NCI-H526 (cell line): ENCODE measurements around the gene CDKL4.
"Not testable (repeated sequence)": the region's sequence is repeated elsewhere in the genome, so short reads cannot be mapped to it uniquely, and the experiment has no call there.

Source experiments
- DNase-seq, 2 experiments: peaks; one replicate each; lab custom pipeline; 2025; lab: John Stamatoyannopoulos, UW

Gene CDKL4

DNA sequence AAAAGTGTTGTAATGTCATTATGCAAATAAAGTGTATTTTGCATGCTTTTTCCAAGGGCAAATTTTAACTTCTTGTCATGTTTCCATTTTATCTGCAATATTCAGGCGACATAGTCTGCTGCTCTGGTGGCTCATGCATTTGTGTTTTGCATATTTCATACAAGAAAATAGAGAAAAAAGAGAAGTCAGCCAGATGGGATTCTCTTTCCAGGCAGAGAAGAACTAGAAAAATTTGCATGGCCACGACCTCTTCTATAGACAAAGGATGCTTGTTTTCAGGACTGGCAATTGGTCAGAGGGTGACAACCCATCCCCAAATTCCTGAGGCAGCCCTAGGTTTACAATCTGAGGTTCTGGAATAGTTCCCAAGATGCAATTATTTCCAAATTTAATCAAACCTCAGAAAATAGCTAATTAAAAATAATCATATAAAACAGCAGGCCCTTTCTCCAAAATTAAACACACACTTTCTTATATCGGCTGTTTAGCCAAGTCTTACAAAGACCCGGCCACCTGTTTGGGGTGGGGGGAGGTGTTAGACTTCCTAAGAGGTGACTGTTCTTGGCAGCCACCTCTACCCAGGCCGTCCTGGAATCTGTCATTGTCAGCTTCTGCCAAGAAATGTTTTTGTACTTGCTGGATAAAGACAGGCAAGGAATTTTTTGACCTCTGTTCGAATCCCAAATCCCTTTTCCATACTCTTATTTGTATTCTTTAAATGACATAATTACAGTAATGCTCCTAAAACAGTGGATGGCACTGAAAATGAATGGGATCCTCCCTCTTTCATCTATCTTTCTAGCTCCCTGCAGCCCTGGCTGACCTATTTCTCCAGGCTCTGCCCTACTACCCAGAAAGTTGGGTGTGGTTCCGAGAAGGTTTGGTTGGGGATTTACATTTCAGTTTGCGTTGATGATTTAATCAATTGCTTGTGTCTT lies 102.2 kb downstream of the CDKL4 start:
- DNase-seq = peak; percentile 94 to 95

GRCh38 chr2:39140948-39141333 lies 102.8 kb downstream of the CDKL4 start:
- DNase-seq = not testable (repeated sequence)

GRCh38 chr2:39140322-39140847 lies 103.4 kb downstream of the CDKL4 start:
- DNase-seq = no peak

DNA sequence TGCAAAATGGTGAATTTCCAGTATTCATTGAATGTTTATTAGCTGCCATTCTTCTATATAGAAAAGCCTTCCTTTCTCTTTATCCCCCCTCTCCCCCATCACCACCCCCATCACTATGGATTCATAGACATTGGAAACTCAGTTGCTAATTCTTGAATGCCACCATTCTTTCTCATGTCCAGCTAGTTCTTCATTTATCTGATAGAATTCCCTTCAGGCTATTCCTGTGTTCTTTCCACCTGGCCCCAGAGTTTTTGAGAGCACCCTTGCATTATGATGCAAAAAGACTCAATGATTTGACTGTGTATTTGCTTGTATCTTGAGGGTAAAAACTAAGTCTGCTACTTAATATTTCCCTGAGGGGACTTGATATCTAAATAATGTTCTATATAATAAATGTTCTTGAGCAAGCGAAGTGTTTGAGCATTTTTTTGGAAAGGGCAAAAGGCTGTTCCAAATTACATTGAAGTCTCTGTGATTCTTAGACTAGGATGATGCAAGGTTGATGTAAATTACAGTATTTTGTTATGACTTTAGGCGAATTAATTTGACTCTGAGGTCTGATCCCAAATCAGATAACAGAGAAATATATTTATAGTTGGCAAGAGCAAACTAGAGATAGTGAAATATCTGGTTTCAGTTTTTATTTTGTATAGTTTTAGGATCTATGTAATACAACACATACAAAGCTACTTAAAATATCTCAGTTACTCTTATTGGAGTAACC lies 104.1 kb downstream of the CDKL4 start:
- DNase-seq = peak; percentile 66 to 78

GRCh38 chr2:39138837-39139211 lies 104.9 kb downstream of the CDKL4 start:
- no peak for DNase-seq

GRCh38 chr2:39138187-39138836 lies 105.5 kb downstream of the CDKL4 start:
- DNase-seq = not testable (repeated sequence)

DNA sequence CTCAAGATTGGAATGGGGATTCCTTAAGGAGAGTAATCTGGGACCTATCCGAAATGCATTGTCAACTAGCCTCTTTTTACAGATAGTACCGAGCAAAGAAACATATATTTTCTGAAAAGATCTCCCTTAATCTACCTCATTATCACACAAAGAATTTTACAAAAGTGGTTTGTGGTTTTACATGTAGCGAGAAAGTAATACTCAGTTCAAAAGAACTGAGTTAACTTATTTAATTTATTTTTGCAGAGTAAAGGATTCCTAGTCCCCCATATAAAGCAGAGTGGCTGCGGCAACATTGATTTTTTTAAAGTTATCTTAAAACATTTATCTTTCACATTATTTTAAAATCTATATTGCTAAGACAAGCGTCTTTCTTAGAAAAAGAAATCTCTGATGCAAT lies 107.0 kb downstream of the CDKL4 start:
- DNase-seq = no peak

DNA sequence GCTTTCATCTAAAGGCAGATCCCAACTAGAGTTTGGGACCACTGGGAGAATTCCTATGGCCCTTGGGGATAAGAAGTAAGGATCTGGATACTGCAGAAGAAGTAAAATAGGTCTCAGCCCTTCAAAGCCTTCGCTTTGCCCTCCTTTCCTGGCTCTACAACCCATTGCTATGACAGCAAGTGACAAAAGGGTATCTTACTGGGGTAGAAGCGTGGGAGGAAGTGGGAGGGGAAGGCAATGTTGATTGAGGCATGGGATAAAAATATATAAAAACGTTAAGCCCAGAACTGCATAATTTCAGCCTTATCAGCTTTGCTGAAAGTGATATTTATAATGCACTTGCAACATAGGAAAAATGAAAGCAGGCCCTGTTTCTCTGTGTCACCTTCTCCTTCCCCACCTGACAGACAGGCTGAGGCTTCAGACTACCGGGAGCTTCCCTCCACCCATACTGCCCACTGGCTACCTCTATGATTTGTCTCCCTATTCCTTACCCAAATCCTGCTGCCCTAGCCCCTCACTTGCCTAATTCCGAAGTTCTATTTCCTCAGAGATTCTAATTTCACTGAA lies 108.0 kb downstream of the CDKL4 start:
- no peak for DNase-seq

GRCh38 chr2:39133215-39133851 lies 110.4 kb downstream of the CDKL4 start:
- DNase-seq = no peak

- DNase-seq = no peak
Observed at GRCh38 chr2:39128919-39129391, 114.8 kb downstream of the CDKL4 start.

DNA sequence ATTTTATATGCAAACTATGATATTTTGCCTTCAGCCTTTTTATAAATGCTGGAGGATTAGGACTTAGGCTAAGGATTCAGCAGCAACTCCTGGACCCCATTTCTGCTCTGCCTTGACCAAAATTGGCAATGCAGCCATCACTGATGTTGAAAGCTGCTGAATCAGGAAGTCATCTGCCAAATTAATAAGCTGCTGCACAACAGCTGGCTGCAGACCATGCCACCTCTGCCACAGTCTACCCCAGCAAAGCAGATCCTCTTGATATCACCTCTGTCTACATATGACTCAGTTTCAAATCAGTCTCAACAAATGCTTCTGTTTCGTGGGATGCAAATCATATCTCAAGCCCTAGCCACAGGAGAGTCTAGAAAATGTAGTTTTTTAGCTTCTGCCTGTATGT lies 115.8 kb downstream of the CDKL4 start:
- DNase-seq = no peak
